ENCODE results near the gene COMP. TPM values are rescaled to one million over a fixed set of nuclear protein-coding genes. Genes with fewer than 3 reads are reported as not detected.

Gene COMP
- total RNA-seq, 3 donors from 2014 or later (not counting 1 experiment from before 2014, with no cell fraction given) = not detected

DNA sequence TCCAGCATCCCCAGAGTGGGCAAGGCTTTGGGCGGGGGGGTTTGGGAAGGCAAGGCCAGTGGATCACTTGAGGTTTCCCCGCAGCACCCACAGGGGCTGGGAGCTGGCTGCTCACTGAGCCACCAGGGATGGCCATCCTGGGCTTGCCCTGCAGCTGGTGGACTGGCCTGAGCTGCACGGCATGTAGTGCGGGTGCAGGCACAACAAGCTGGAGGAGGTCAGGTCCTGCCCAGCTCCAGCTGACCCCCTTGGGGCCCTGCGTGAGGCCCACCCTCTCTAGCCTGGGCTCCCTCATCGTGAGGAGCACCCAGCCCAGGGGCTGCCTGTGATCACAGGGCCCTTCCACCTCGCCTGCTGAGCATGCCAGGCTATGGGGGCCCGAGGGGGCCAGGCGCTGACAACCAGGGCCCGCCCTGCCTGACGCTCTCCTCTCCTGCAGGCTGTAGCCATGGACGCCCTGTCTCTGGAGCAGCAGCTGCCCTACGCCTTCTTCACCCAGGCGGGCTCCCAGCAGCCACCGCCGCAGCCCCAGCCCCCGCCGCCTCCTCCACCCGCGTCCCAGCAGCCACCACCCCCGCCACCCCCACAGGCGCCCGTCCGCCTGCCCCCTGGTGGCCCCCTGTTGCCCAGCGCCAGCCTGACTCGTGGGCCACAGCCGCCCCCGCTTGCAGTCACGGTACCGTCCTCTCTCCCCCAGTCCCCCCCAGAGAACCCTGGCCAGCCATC lies 22.9 kb downstream of the COMP start:
- WGBS (ENCODE audit: insufficient coverage) = 93% methylated on average over 25 of the region's 30 CpGs
- Histone ChIP-seq H3K27me3 (ENCODE audit: control insufficient read depth, insufficient read depth, low read length) (no peaks in the 10 kb centered on the region), H3K36me3 (ENCODE audit: control insufficient read depth, insufficient read depth, low read length) (no peaks in the 10 kb centered on the region), H3K9me3 (ENCODE audit: control insufficient read depth, insufficient read depth, low read length) (no peaks in the 10 kb centered on the region), H3K4me3 (ENCODE audit: low read length) (no peak overlapping the region), H3K27ac (ENCODE audit: low read length) (no peak overlapping the region), H3K4me1 (ENCODE audit: control insufficient read depth, insufficient read depth, low read length) (no peaks in the 10 kb centered on the region)
- H3K36me3 Mint-ChIP-seq = no peaks in the 10 kb centered on the region
- peaks cover 0 to 8% of the 10 kb centered on the region in 2 donors for H3K4me1 Mint-ChIP-seq
- ATAC-seq = no peak
- no peaks in the 10 kb centered on the region for H3K27me3 Mint-ChIP-seq (ENCODE audit: low read depth in 2 of 2)
- DNase-seq = no peak
- no peak overlapping the region for H3K4me3 Mint-ChIP-seq
- TF ChIP-seq, protein P1, sequence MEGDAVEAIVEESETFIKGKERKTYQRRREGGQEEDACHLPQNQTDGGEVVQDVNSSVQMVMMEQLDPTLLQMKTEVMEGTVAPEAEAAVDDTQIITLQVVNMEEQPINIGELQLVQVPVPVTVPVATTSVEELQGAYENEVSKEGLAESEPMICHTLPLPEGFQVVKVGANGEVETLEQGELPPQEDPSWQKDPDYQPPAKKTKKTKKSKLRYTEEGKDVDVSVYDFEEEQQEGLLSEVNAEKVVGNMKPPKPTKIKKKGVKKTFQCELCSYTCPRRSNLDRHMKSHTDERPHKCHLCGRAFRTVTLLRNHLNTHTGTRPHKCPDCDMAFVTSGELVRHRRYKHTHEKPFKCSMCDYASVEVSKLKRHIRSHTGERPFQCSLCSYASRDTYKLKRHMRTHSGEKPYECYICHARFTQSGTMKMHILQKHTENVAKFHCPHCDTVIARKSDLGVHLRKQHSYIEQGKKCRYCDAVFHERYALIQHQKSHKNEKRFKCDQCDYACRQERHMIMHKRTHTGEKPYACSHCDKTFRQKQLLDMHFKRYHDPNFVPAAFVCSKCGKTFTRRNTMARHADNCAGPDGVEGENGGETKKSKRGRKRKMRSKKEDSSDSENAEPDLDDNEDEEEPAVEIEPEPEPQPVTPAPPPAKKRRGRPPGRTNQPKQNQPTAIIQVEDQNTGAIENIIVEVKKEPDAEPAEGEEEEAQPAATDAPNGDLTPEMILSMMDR (IDR thresholded peaks at IDR 0.05) = no peak
- no peaks in the 10 kb centered on the region for H3K9me3 Mint-ChIP-seq
- intact Hi-C loops (cut with micrococcal nuclease) = no loop called here
- H3K27ac Mint-ChIP-seq = no peak overlapping the region

GRCh38 chr19:18765224-18765623 lies 25.9 kb downstream of the COMP start:
- Mint-ChIP-seq H3K4me1 (peaks cover 0 to 2% of the 10 kb centered on the region in 2 donors), H3K27ac (no peak overlapping the region), H3K27me3 (ENCODE audit: low read depth in 2 of 2) (no peaks in the 10 kb centered on the region), H3K9me3 (no peaks in the 10 kb centered on the region), H3K36me3 (no peaks in the 10 kb centered on the region), H3K4me3 (no peak overlapping the region)
- no peaks in the 10 kb centered on the region for H3K36me3 ChIP-seq (ENCODE audit: control insufficient read depth, insufficient read depth, low read length)
- DNase-seq (no peak), ATAC-seq (no peak)
- TF ChIP-seq, protein P1 (IDR thresholded peaks at IDR 0.05) = no peak
- no peak overlapping the region for H3K4me3 ChIP-seq (ENCODE audit: low read length)
- H3K27me3 ChIP-seq (ENCODE audit: control insufficient read depth, insufficient read depth, low read length) = no peaks in the 10 kb centered on the region
- whole genome bisulfite sequencing (ENCODE audit: insufficient coverage) = 81% methylated on average over 8 of the region's 8 CpGs
- H3K4me1 ChIP-seq (ENCODE audit: control insufficient read depth, insufficient read depth, low read length) = no peaks in the 10 kb centered on the region
- H3K27ac ChIP-seq (ENCODE audit: low read length) = no peak overlapping the region
- intact Hi-C loops (cut with micrococcal nuclease) = no loop called here
- H3K9me3 ChIP-seq (ENCODE audit: control insufficient read depth, insufficient read depth, low read length) = no peaks in the 10 kb centered on the region

GRCh38 chr19:18764591-18765051 lies 26.5 kb downstream of the COMP start:
- Mint-ChIP-seq H3K27me3 (ENCODE audit: low read depth in 2 of 2) (no peaks in the 10 kb centered on the region), H3K4me1 (no peaks in the 10 kb centered on the region), H3K27ac (no peak overlapping the region), H3K9me3 (no peaks in the 10 kb centered on the region), H3K36me3 (no peaks in the 10 kb centered on the region), H3K4me3 (no peak overlapping the region)
- H3K4me1 ChIP-seq (ENCODE audit: control insufficient read depth, insufficient read depth, low read length) = no peaks in the 10 kb centered on the region
- H3K4me3 ChIP-seq (ENCODE audit: low read length) = no peak overlapping the region
- DNase-seq (no peak), ATAC-seq (no peak)
- no peaks in the 10 kb centered on the region for H3K36me3 ChIP-seq (ENCODE audit: control insufficient read depth, insufficient read depth, low read length)
- no peaks in the 10 kb centered on the region for H3K27me3 ChIP-seq (ENCODE audit: control insufficient read depth, insufficient read depth, low read length)
- 48% methylated on average over 4 of the region's 4 CpGs for WGBS (ENCODE audit: insufficient coverage)
- H3K9me3 ChIP-seq (ENCODE audit: control insufficient read depth, insufficient read depth, low read length) = no peaks in the 10 kb centered on the region
- TF ChIP-seq, protein P1 (IDR thresholded peaks at IDR 0.05) = no peak
- intact Hi-C loops (cut with micrococcal nuclease) = no loop called here
- H3K27ac ChIP-seq (ENCODE audit: low read length) = no peak overlapping the region

All from natural killer cell (primary cell).